ENCODE data around the gene CLEC2L.

The CLEC2L gene

DNA sequence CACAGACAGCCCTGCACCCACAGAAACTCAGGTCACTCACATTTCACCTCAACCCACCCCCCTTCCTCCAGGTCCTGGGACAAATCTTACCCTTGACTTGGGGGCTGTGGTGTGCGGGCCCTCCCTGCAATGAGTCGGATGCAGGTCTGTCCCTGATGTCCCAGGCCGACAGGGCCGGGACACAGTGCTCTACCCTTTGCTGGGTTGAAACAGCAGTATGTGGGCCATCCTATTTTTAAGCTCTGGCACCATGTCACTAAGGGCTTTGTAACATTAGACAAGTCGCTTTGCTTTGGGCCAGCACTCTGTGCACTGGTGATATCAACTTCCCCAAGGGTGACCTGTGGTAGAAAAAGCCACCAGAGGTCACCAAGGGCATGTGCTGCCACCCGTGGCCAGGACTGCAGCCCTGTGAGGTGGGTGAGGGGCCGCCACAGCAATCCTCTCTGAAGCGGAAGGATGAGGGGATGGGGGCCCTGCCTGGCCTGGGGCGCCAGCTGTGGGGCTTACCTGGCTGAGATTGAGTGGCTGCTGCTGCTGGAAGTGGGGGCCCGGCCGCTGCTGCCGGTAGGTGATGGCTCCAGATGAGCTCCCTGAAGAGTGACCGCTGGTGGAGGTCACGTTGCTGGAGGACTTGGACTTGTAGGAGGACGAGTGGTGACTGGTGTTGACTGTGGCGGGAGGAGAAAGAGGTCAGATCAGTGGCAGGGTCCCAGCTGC lies 51.3 kb downstream of the CLEC2L start:
- peaks cover 72% of the 10 kb centered on the region for H3K36me3 Mint-ChIP-seq
- no peaks in the 10 kb centered on the region for H3K4me1 Mint-ChIP-seq
- DNase-seq (ENCODE audit: low spot score in 2 of 2) (no peak), ATAC-seq (no peak)
- no peaks in the 10 kb centered on the region for H3K9me3 Mint-ChIP-seq
- no peak overlapping the region for H3K4me3 Mint-ChIP-seq
- H3K27ac Mint-ChIP-seq = peak overlapping the region; percentile 36

DNA sequence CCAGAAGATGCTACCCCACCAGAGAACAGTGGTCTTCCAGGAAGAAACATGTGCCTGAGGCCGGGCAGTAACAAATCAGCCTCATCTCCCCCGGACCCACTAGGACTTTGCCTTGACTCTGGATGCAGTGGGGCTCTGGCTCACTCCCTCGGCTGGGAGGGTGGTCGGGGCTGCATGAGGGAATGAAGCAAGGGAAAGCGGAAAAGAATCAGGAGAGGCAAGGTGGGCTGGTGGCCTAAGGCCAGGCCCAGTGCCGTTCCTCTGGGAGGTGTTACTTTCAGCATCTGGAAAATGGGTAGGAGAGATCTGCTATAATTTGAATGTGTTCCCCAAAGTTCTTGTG lies 51.8 kb downstream of the CLEC2L start:
- DNase-seq (ENCODE audit: low spot score in 2 of 2) (no peak), ATAC-seq (no peak)
- Mint-ChIP-seq H3K9me3 (no peaks in the 10 kb centered on the region), H3K4me1 (no peaks in the 10 kb centered on the region), H3K36me3 (peaks cover 77% of the 10 kb centered on the region), H3K4me3 (no peak overlapping the region), H3K27ac (peak overlapping the region; percentile 36)

DNA sequence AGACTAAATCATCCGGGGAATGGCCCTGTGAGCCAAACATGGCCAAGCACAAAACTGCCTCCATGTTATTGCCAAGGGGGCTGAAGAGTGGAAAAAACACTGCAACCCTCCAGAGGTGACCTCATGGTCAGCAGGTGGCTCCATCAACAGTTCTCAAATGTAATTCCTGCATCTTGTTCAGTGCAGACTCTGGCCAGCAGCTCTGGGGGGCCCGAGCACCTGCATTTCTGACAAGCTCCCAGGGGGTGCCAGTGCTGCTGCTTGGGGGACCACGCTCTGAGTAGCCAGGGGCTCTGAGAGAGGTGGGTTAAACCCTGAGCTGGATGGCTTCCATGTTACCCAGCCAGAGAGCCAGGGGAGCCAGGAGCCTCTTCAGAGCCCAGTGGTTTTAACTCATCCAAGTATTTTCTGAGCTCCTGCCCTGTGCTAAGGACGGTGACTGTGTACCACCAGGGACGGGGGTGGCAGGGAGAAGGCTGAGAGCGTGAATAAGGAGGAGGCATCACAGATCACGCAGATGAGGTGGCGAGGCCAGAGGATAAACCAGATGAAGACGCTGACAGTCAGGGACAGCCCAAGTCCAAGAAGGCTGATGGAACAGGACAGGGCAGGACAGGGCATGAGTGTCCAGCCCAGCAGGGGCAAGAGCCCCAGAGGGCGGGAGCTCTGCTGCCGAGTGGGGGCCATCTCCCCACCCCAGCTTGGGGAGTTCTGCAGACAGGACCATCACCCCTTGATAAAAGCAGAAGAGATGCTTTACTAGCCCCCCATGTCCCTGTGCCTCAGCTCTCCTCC lies 52.9 kb downstream of the CLEC2L start:
- Mint-ChIP-seq H3K36me3 (peaks cover 81% of the 10 kb centered on the region), H3K4me1 (no peaks in the 10 kb centered on the region), H3K4me3 (no peak overlapping the region), H3K27ac (no peak overlapping the region), H3K9me3 (no peaks in the 10 kb centered on the region)
- ATAC-seq = peak; percentile 39
- no peak for DNase-seq (ENCODE audit: low spot score in 2 of 2)

DNA sequence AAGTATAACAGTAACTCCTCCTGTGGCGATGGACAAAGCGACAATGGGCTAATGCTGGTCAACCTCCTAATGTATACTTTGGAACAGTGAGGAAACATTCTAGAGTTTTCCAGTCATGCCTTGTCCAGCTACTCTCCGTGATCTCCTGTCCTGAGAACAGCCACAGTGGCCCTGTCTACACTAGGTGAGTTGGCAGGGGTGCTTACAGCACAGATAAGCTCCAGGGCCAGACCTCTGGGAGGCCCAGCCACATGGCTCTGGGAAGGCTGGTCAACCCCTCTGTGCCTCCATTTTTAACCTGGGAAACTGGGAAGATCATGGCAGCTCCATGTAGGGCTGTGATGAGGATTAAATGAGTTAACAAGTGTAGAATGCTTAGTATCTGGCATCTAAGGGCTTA lies 57.0 kb downstream of the CLEC2L start:
- no peak overlapping the region for H3K4me3 Mint-ChIP-seq
- ATAC-seq = no peak
- H3K36me3 Mint-ChIP-seq = peaks cover 62% of the 10 kb centered on the region
- H3K4me1 Mint-ChIP-seq = no peaks in the 10 kb centered on the region
- no peak overlapping the region for H3K27ac Mint-ChIP-seq
- H3K9me3 Mint-ChIP-seq = no peaks in the 10 kb centered on the region
- DNase-seq (ENCODE audit: low spot score in 2 of 2) = no peak

DNA sequence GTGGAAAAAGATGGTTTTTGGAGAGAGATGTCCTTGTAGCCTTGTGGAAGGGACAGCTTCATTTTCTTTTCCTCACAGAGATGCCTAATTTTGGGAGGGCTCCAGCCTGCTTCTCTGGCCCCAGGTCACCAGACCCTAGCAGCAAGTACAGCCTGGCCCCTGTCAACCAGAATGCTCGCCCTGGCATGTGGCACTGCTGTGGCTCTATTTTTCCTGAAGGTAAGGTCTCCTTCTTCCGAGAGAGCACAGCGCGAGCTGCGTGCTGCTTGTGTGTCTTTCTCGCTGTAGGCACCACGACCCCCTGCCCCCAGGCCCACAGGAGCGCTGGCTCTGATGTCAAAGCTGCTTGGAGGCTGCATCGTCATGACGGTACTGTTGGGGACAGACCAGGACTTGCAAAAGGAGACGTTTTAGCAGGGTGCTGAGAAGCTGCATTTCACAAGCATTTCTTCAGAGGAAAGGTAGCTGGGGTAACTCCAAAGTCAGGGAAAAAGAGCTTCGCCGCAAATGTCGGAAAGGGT lies 58.7 kb downstream of the CLEC2L start:
- Mint-ChIP-seq H3K4me1 (no peaks in the 10 kb centered on the region), H3K4me3 (no peak overlapping the region), H3K9me3 (no peaks in the 10 kb centered on the region), H3K27ac (peak overlapping the region; percentile 54), H3K36me3 (peaks cover 69% of the 10 kb centered on the region)
- ATAC-seq (no peak), DNase-seq (ENCODE audit: low spot score in 2 of 2) (no peak)

DNA sequence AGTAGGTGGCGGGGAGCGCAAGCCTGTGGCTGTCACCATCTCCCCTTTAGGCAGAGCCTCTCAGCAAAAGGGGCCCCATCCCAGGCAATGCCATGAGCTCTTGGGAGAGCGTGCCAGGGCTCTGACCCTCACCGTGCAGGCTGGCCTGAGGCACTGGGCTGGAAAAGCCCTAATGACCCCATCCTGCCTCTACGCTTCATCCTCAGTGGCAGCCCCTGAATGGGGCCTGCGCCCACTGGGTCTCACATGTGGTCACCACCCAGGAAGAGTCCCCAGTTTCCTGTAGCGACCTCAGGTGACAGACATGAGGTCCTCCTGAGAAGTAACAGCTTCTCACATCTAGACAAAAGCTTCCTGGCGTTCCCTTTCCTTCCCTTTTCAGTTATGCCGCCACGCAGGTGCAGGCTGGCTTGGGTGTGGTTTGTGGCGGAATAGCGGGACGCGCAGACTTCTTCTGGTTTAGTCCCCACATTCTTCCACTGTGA lies 59.2 kb downstream of the CLEC2L start:
- Mint-ChIP-seq H3K9me3 (no peaks in the 10 kb centered on the region), H3K4me1 (no peaks in the 10 kb centered on the region), H3K27ac (peak overlapping the region; percentile 54), H3K4me3 (no peak overlapping the region), H3K36me3 (peaks cover 74% of the 10 kb centered on the region)
- DNase-seq (ENCODE audit: low spot score in 2 of 2) (no peak), ATAC-seq (no peak)

DNA sequence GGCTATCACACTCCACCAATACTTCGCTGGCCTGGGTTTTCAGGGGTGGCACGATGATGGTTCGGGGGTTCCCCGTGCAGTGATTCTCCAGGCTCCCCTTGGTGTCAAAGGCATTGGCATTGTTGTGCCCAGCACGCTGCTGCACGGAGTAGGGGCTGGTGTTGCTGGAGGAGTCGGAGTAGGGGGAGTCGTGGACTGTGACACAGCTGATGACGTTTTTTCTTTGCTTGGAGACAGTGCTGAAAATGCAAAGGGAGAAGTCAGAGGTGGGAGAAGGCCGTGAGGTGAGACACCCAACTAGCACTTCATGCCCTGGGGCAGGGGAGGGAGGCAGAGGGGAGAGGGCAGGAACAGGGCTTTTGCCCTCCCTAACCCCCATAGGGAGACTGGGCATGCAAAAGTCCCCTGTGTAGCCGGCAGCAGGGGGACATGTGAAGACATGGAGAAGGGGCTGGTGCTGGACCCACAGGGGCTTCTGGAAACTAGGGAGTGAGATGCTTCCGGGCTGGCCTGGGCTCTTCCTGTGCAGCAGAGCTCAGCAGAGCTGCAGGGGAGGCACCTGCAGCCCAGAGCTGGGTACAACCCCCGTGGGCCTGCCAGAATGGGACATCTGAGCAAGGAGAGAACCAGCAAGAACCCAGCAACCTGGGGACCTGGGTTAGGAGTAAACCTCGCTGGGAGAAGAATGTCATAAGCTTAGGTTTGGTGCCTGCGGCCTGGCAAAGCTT lies 60.5 kb downstream of the CLEC2L start:
- H3K4me1 Mint-ChIP-seq = no peaks in the 10 kb centered on the region
- no peaks in the 10 kb centered on the region for H3K9me3 Mint-ChIP-seq
- DNase-seq (ENCODE audit: low spot score in 2 of 2) (no peak), ATAC-seq (no peak)
- peaks cover 81% of the 10 kb centered on the region for H3K36me3 Mint-ChIP-seq
- no peak overlapping the region for H3K4me3 Mint-ChIP-seq
- peak overlapping the region; percentile 54 for H3K27ac Mint-ChIP-seq

DNA sequence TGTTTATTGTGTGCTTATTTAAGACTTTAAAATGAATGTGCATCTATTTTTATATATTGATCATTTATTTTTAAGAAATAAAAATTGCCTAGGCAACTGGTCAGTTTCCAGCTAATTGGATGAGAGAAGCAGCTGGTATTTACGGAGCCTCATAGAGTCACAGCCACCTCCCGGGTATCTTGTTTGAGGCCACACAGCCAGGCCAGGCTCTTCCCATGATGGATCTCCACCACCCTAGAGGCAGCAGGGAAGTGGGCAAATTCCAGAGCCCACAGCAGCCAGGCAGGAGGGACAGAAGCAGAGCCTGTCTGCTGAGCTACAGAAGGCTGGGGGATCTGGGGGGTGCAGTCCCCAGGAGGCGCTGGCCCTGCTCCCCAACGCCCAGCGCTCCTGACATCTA lies 61.6 kb downstream of the CLEC2L start:
- Mint-ChIP-seq H3K4me3 (no peak overlapping the region), H3K27ac (no peak overlapping the region), H3K9me3 (no peaks in the 10 kb centered on the region), H3K4me1 (no peaks in the 10 kb centered on the region), H3K36me3 (peaks cover 77% of the 10 kb centered on the region)
- DNase-seq (ENCODE audit: low spot score in 2 of 2) (no peak), ATAC-seq (no peak)

DNA sequence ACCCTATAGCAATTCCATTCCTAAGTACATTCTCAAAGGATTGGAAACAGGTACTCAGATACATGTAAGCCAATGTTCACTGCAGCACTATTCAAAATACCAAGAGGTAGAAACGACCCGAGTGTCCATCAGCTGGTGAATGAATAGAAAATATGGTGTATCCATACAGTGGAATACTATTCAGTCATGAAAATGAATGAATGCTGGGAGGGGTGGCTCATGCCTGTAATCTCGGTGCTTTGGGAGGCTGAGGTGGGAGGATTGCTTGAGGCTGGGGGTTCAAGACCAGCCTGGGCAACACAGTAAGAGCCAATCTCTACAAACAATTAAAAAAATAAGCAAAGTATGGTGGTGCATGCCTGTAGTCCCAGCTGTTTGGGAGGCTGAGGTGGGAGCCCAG lies 62.8 kb downstream of the CLEC2L start:
- Mint-ChIP-seq H3K36me3 (peaks cover 64% of the 10 kb centered on the region), H3K9me3 (no peaks in the 10 kb centered on the region), H3K27ac (no peak overlapping the region), H3K4me1 (no peaks in the 10 kb centered on the region), H3K4me3 (no peak overlapping the region)
- DNase-seq (ENCODE audit: low spot score in 2 of 2) (no peak), ATAC-seq (no peak)

DNA sequence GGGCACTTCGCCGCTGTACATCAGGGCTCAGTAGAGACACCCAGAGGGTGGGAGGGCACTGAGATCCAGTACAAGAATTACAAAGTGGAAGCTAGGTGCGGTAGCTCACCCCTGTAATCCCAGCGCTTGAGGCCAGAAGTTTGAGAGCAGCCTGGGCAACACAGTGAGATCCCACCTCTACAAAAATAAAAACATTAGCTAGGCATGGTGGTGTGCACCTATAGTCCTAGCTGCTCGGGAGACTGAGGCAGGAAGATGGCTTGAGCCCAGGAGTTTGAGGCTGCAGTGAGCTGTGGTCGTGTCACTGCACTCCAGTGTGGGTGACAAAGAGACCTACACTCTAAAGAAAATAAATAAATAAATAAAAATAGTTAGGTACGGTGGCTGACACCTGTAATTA lies 64.0 kb downstream of the CLEC2L start:
- Mint-ChIP-seq H3K27ac (no peak overlapping the region), H3K36me3 (peaks cover 54% of the 10 kb centered on the region), H3K4me3 (no peak overlapping the region), H3K4me1 (no peaks in the 10 kb centered on the region), H3K9me3 (no peaks in the 10 kb centered on the region)
- no peak for DNase-seq (ENCODE audit: low spot score in 2 of 2)
- ATAC-seq = no peak

DNA sequence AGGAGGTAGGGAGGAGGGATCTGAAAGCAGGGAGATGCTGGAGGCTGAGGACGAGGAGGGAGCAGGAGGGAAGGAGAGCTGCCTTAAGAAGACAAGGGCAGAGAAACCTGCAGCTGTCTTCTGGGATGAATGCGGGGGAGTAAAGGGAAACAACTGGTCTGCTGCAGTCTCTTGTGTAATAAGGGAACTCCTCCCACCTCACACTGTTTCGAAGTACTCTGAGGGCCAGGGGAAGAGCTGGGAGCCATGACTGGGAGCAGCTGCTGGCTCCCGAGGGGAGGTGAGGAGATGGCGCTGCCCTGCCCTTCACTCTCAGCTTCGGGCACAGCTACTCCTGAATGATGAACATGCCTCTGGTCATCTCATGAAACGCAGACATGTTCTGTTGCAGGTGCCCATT lies 65.1 kb downstream of the CLEC2L start:
- Mint-ChIP-seq H3K9me3 (no peaks in the 10 kb centered on the region), H3K27ac (no peak overlapping the region), H3K4me3 (no peak overlapping the region), H3K36me3 (peaks cover 52% of the 10 kb centered on the region), H3K4me1 (no peaks in the 10 kb centered on the region)
- peak in 1 of 2 donors; percentile 37 for DNase-seq (ENCODE audit: low spot score in 2 of 2)
- ATAC-seq = no peak

DNA sequence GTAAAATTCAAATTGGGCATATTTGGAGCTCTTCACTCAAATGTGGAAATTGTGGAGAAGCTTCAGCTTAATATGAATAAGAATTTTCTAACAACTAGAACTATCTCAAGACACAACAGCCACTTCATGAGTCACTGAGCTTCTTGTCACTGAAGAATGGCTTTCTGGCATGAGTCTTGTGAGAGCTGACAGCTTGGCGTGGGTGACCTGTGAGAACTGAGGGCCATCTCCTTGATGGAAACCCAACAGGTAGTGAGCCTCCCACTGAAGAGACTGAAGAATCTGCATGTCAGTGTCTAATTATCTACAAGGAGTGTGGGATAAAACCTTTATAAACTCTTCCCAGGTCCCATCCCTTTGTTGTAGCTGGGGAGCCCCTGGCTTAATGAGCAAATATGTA lies 66.0 kb downstream of the CLEC2L start:
- Mint-ChIP-seq H3K36me3 (peaks cover 44% of the 10 kb centered on the region), H3K4me3 (no peak overlapping the region), H3K27ac (no peak overlapping the region), H3K9me3 (no peaks in the 10 kb centered on the region), H3K4me1 (no peaks in the 10 kb centered on the region)
- peak in 1 of 2 donors; percentile 37 for DNase-seq (ENCODE audit: low spot score in 2 of 2)
- ATAC-seq = no peak

DNA sequence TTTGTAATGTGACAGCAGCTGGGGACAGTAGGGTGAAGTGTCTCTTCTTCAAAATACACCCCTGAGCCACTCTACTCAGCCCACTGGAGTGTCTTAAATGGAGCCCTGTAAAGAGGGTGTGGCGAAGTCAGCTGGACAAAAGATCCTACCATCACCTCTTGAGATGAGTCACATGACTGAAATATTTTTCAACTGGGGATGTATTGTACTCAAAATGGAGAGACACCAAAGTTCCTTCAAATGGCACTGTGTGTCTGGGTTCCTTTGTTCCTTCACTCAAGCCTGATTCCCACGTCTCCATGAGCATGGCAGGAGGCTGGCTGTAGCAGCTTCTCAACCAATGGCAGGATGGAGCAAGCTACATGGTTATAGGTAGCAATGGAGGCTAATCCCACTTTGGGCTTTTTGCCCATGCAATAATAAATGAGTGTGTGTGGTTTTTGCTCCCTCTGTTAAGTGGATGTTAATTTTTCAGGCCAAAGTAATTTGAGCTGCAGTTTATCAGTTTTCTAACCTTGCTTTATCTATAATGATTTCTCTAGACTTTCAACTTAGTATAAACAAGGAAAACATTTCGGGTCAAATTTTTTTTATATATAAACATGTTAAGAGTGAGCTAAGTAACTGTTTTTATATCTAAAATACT lies 68.2 kb downstream of the CLEC2L start:
- H3K9me3 Mint-ChIP-seq = no peaks in the 10 kb centered on the region
- no peak overlapping the region for H3K4me3 Mint-ChIP-seq
- H3K4me1 Mint-ChIP-seq = no peaks in the 10 kb centered on the region
- peaks cover 29% of the 10 kb centered on the region for H3K36me3 Mint-ChIP-seq
- ATAC-seq (no peak), DNase-seq (ENCODE audit: low spot score in 2 of 2) (peak in 1 of 2 donors; percentile 42)
- no peak overlapping the region for H3K27ac Mint-ChIP-seq

DNA sequence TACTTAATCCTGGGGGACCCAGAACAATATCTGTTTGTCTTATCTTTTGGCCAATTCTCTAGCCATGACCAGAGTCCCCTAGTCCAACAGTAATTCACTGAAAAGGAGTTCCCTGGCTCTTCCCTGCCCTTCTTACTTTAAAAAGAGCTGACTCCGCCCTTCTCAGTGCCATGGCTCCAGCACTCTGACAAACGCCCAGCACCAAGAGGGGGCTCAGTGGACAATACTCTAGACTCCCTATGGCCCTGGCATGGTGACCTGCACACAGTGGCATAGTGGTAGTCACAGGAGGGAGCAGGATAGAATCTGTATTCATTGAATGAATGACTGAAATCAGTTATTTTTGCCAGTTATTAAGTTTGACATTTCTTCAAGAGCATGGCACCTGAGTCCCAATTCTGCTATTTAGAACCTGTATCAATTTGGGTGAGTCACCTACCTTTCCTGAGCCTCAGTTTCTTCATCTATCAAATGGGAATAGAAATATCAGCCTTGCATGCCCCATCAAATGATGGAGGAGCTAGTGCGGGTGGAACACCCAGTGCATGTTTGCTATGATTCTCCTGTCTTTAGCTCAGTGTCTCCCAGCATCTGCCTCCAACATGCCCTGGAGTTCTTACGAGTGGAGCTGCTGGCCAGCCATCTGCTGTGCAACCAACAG lies 69.4 kb downstream of the CLEC2L start:
- Mint-ChIP-seq H3K36me3 (peaks cover 17% of the 10 kb centered on the region), H3K4me1 (no peaks in the 10 kb centered on the region), H3K27ac (no peak overlapping the region), H3K4me3 (no peak overlapping the region), H3K9me3 (no peaks in the 10 kb centered on the region)
- no peak for ATAC-seq
- DNase-seq (ENCODE audit: low spot score in 2 of 2) = no peak

DNA sequence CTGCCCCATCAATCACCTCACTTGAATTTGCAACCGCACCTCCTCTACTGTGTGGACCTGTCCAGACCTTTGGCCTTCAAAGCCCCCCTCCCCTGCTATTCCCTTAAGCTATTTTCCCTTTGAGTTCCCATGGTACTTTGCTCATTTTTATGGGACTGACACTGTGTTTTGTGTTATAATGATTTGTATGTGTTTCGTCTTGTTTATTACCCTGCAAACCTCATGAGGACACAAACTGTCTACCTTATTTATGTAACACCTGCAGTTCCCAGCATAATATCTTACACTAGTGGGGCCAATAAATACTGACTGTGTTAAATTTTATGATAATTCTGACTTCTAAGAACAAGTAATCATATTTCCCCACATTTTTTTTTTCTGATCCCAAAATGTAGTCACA lies 70.6 kb downstream of the CLEC2L start:
- peaks cover 5% of the 10 kb centered on the region for H3K36me3 Mint-ChIP-seq
- no peak for DNase-seq (ENCODE audit: low spot score in 2 of 2)
- no peak overlapping the region for H3K27ac Mint-ChIP-seq

More for the DNA sequence above, 70.6 kb downstream of the CLEC2L start:
- Mint-ChIP-seq H3K4me1 (no peaks in the 10 kb centered on the region), H3K4me3 (no peak overlapping the region), H3K9me3 (no peaks in the 10 kb centered on the region)
- no peak for ATAC-seq

Data from stimulated activated effector memory CD8-positive, alpha-beta T cell treated with anti-CD3 and anti-CD28 coated beads, Interleukin-12 subunit alpha, Interleukin-12 subunit beta, amount 100 ng/mL, for 72 hours (primary cell).